K562 (cell line): ENCODE results near the gene BARD1. TPM values are rescaled to one million over a fixed set of nuclear protein-coding genes. Genes with fewer than 3 reads are reported as not detected.

ENCODE experiments used
- ATAC-seq: fragments of 200-7000 bp; cut with Tn5 transposase; 3 replicates; pipeline ENCODE4 v1.9.1; 2020; ENCODE audit warnings: moderate library complexity
- BruUV-seq: library from RNA; stranded (reverse); fragments of 400-500 nt; replicated peaks from 2 replicates; lab custom pipeline; 2021; lab: Mats Ljungman, UMichigan
- CTCF ChIA-PET: fragments of 300-600 bp; formaldehyde crosslinking; extraction: SDS; loops from one replicate; lab custom pipeline; 2021; ENCODE audit warnings: low intra/inter-chr PET ratio; lab: Yijun Ruan, JAX
- POLR2A ChIA-PET: fragments of 300-600, 350-650 bp; sonication (Branson Sonifier 250); formaldehyde crosslinking; extraction: SDS; loops from one replicate; lab custom pipeline; 2021; ENCODE audit warnings: antibody characterized with exemption, inconsistent platforms; lab: Yijun Ruan, JAX
- DNase-seq, 4 experiments: peaks; one replicate each; pipeline versions ENCODE4 v3.0.0 to v3.0.0-alpha.2; 2011 to 2018; ENCODE audit warnings: low spot score in 3 of 4, mixed read lengths in 3 of 4; ENCODE audit errors: extremely low read depth in 1 of 4
- FAIRE-seq: peaks from 2 replicates; lab custom pipeline; 2011; peaks lifted over from hg19 to GRCh38; lab: Jason Lieb, UNC
- H2AFZ ChIP-seq: 2 replicates; pipeline ENCODE4 v1.6.0; 2011; ENCODE audit warnings: low read depth, low read length, control low read depth, inconsistent platforms
- H3K27ac ChIP-seq: fragments of 200-600 bp; 3 replicates; pipeline ENCODE4 v1.8.0; 2011; ENCODE audit warnings: low read depth, mild to moderate bottlenecking, control low read depth, inconsistent platforms, low read length, moderate library complexity, mixed read lengths; ENCODE audit errors: extremely low read depth
- H3K27me3 ChIP-seq, 2 experiments: fragments of 300-600 bp in 1 of 2; 2 replicates in 1 of 2; 3 replicates in 1 of 2; pipeline versions ENCODE4 v1.6.0 to v1.8.0; 2011; ENCODE audit warnings: inconsistent platforms in 2 of 2, low read length in 2 of 2, mild to moderate bottlenecking in 1 of 2, mixed read lengths in 1 of 2, moderate library complexity in 1 of 2; ENCODE audit not compliant: control insufficient read depth in 2 of 2, insufficient read depth in 2 of 2
- H3K36me3 ChIP-seq: fragments of 300-600 bp; 3 replicates; pipeline ENCODE4 v1.8.0; 2011; ENCODE audit warnings: mild to moderate bottlenecking, low read length, inconsistent platforms; ENCODE audit not compliant: control insufficient read depth, insufficient read depth
- H3K4me1 ChIP-seq, 2 experiments: fragments of 200-600 bp in 1 of 2; replicated peaks in 1 of 2; 2 replicates in 1 of 2; 3 replicates in 1 of 2; pipeline versions ENCODE4 v1.5.1 to v1.8.0; 2011; ENCODE audit warnings: inconsistent platforms in 2 of 2, low read length in 2 of 2, mild to moderate bottlenecking in 1 of 2, mixed read lengths in 1 of 2, moderate library complexity in 1 of 2; ENCODE audit not compliant: control insufficient read depth in 2 of 2, insufficient read depth in 2 of 2
- H3K4me2 ChIP-seq: 2 replicates; pipeline ENCODE4 v1.6.1; 2011; ENCODE audit warnings: low read length, control low read depth, inconsistent platforms, mixed read lengths; ENCODE audit not compliant: insufficient read depth
- H3K4me3 ChIP-seq: fragments of 200-600 bp; sonication (generic), shearing (Covaris generic); 2 replicates; pipeline ENCODE4 v1.5.1; 2016; ENCODE audit warnings: control low read depth, inconsistent platforms
- H3K79me2 ChIP-seq: fragments of 200-600 bp; 3 replicates; pipeline ENCODE4 v1.8.0; 2011; ENCODE audit warnings: low read length, inconsistent platforms; ENCODE audit not compliant: control insufficient read depth, insufficient read depth
- H3K9ac ChIP-seq, 2 experiments: 2 replicates each; pipeline versions ENCODE4 v1.6.0 to v1.6.1; 2011; ENCODE audit warnings: low read depth in 2 of 2, low read length in 2 of 2, control low read depth in 1 of 2, inconsistent platforms in 1 of 2, mild to moderate bottlenecking in 1 of 2, mixed read lengths in 1 of 2; ENCODE audit not compliant: insufficient read depth in 1 of 2
- H3K9me1 ChIP-seq: one replicate; pipeline ENCODE4 v1.6.0; 2011; ENCODE audit warnings: inconsistent platforms, mild to moderate bottlenecking, low read length, moderate library complexity; ENCODE audit not compliant: control insufficient read depth, insufficient read depth
- H3K9me3 ChIP-seq: replicated peaks from 2 replicates; pipeline ENCODE4 v1.5.1; 2011; ENCODE audit warnings: low read depth, low read length, inconsistent platforms; ENCODE audit not compliant: control insufficient read depth, insufficient read depth
- H4K20me1 ChIP-seq: replicated peaks from 2 replicates; pipeline ENCODE4 v1.6.1; 2011; ENCODE audit warnings: low read length, inconsistent platforms, mixed read lengths; ENCODE audit not compliant: control insufficient read depth, insufficient read depth
- MBD2 ChIP-seq: sonication (generic); IDR thresholded peaks from 2 replicates; pipeline ENCODE4 v1.6.1; 2016; ENCODE audit warnings: low read depth, borderline replicate concordance
- NR1H2 ChIP-seq: sonication (generic); formaldehyde crosslinking; IDR thresholded peaks from 2 replicates; pipeline ENCODE4 v1.4.0; 2020; ENCODE audit warnings: mild to moderate bottlenecking, missing genetic modification reagents
- PHF21A ChIP-seq: fragments of 450-650 bp; IDR thresholded peaks from 2 replicates; pipeline ENCODE4 v1.6.1; 2017; ENCODE audit warnings: low read depth, borderline replicate concordance
- in situ Hi-C: fragments of 300-500 bp; cut with MboI; formaldehyde crosslinking; loops from 4 replicates; pipeline ENCODE4 v1.15.0; 2018; ENCODE audit warnings: inconsistent platforms, mixed read lengths
- intact Hi-C: fragments of 100-400 bp; cut with micrococcal nuclease; formaldehyde crosslinking; loops from 2 replicates; pipeline ENCODE4 v1.14.2; 2022
- polyA plus RNA-seq, 8 experiments: library from polyadenylated mRNA; depleted of rRNA in 4 of 8; stranded (reverse) in 5 of 8; unstranded in 3 of 8; fragments of >200 nt; fragmentation: Nextera tagmentation in 2 of 8; fragmentation: Illumina TruSeq in 1 of 8; extraction: Ambion mirVana in 2 of 8; extraction: Trizol in 1 of 8; gene quantifications; 2 replicates each; pipeline versions ENCODE4 v1.2.1 to v1.2.3, GENCODE V29; 2011 to 2014; ENCODE audit warnings: inconsistent platforms in 1 of 8, missing spikeins in 1 of 8
- total RNA-seq, 7 experiments: library from RNA; depleted of rRNA in 6 of 7; stranded (reverse); fragments of >200 nt in 6 of 7; fragmentation: Illumina TruSeq in 2 of 7; extraction: Trizol in 2 of 7; gene quantifications; 2 replicates each; pipeline versions ENCODE4 v1.2.1 to v1.2.3, GENCODE V29; 2011 to 2021; ENCODE audit warnings: low replicate concordance in 1 of 7
- TF ChIP-seq, protein P1 (sequence below), 2 experiments: fragments of 450-650 bp in 1 of 2; IDR thresholded peaks; 2 replicates each; pipeline ENCODE4 v1.6.1; 2011 to 2017; ENCODE audit warnings: low read depth in 2 of 2, antibody characterized with exemption in 1 of 2, borderline replicate concordance in 1 of 2, low read length in 1 of 2, mild to moderate bottlenecking in 1 of 2, mixed read lengths in 1 of 2; ENCODE audit not compliant: control insufficient read depth in 1 of 2

The BARD1 gene
- total and polyA plus RNA-seq, 9 of the 15 experiments (the other 6 are each of a cell fraction or from before 2014, with no cell fraction given): 6.3 to 18.9 (median 11.3) TPM

DNA sequence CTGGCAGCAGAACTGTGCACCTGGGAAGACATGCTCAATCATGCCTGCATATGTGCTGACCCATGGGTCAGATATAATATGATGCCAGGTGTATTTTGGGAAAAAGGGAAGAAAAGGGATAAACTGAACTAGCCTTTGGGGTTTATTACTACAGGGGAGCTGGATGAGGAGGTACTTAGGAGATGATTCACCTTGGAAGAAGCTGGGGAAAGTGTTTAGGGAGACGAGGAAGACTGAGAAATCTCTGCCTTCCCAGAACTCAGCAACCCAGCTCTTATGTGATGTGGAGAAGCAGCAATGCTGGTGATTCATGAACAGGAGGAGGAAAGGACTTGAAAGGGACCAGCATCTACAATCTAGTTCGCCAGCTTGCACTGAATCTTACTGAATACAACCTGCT lies 110.2 kb downstream of the BARD1 start (continued):
- TF ChIP-seq, protein P1, sequence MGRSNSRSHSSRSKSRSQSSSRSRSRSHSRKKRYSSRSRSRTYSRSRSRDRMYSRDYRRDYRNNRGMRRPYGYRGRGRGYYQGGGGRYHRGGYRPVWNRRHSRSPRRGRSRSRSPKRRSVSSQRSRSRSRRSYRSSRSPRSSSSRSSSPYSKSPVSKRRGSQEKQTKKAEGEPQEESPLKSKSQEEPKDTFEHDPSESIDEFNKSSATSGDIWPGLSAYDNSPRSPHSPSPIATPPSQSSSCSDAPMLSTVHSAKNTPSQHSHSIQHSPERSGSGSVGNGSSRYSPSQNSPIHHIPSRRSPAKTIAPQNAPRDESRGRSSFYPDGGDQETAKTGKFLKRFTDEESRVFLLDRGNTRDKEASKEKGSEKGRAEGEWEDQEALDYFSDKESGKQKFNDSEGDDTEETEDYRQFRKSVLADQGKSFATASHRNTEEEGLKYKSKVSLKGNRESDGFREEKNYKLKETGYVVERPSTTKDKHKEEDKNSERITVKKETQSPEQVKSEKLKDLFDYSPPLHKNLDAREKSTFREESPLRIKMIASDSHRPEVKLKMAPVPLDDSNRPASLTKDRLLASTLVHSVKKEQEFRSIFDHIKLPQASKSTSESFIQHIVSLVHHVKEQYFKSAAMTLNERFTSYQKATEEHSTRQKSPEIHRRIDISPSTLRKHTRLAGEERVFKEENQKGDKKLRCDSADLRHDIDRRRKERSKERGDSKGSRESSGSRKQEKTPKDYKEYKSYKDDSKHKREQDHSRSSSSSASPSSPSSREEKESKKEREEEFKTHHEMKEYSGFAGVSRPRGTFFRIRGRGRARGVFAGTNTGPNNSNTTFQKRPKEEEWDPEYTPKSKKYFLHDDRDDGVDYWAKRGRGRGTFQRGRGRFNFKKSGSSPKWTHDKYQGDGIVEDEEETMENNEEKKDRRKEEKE (IDR thresholded peaks at IDR 0.05; ENCODE audit: borderline replicate concordance in 1 of 2, control insufficient read depth in 1 of 2, low read depth in 2 of 2, low read length in 1 of 2): no peak
- TF ChIP-seq MBD2 (no peak), PHF21A (no peak)

DNA sequence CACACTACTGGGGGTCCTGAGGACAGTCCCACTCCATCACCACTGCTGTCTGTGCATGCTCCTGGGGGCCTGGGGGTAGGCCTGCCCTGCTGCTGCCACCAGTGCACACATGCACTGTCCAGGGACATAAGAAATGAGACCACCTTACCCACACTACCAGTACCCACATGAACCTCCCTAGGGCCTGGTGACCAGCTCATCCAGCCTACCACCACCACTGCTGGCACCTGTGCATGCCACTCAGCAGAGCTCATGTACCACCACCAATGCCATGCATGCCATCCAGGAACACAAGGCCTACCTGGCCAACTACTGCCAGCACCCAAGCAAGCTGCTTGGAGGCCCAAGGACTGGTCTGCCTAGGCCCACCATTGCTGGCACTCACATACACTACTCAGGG lies 112.8 kb downstream of the BARD1 start:
- intact Hi-C loops: no loop called here
- H3K27ac ChIP-seq: no peak overlapping the region
- FAIRE-seq: no peak
- no peaks in the 10 kb centered on the region for H3K4me1 ChIP-seq
- TF ChIP-seq NR1H2 (CRISPR knock-in tag): no peak
- TF ChIP-seq, all 486 proteins: peak for 0
- H3K9me3 ChIP-seq: no peaks in the 10 kb centered on the region
- in situ Hi-C loops: no loop called here
- H3K4me3 ChIP-seq: no peak overlapping the region
- POLR2A ChIA-PET: interaction anchor here (0.5 kb wide), 1 partner anchor 506 kb away, joined by 3 read pairs; no protein-coding TSS in a partner anchor
- H2AFZ ChIP-seq: no peak overlapping the region
- BruUV-seq: no TSS peak
- no peaks in the 10 kb centered on the region for H3K79me2 ChIP-seq
- no peak overlapping the region for H3K4me2 ChIP-seq
- no peaks in the 10 kb centered on the region for H3K36me3 ChIP-seq
- no peak for DNase-seq
- H3K9ac ChIP-seq: no peak overlapping the region
- H3K27me3 ChIP-seq: no peaks in the 10 kb centered on the region
- H4K20me1 ChIP-seq: no peaks in the 10 kb centered on the region
- CTCF ChIA-PET: interaction anchor here (0.6 kb wide), 1 partner anchor 138 kb away, joined by 3 read pairs; no protein-coding TSS in a partner anchor
- no peak for ATAC-seq
- no peaks in the 10 kb centered on the region for H3K9me1 ChIP-seq
